ENCODE measurements around the gene LIMD2. TPM values are rescaled to one million over a fixed set of nuclear protein-coding genes. Genes with fewer than 3 reads are reported as not detected.
A peak's percentile ranks its signal among the peaks of the same experiment; 100 is the strongest.

The LIMD2 gene
- polyA plus RNA-seq, 1 of the 3 experiments (the other 2 are of a cell fraction) = 78.0 TPM

- H3F3A ChIP-seq (replicated peaks; ENCODE audit: insufficient read depth) = no peaks in the 10 kb centered on the region
- H4K20me1 ChIP-seq (ENCODE audit: insufficient read depth) = no peaks in the 10 kb centered on the region
- H3K4me2 ChIP-seq = no peak overlapping the region
- H3K9me3 ChIP-seq = no peaks in the 10 kb centered on the region
- no peaks in the 10 kb centered on the region for H3K27me3 ChIP-seq (ENCODE audit: insufficient read depth)
- no peak overlapping the region for H3K27ac ChIP-seq (ENCODE audit: low read depth in 2 of 2, low read length in 1 of 2)
- TF ChIP-seq MAX (IDR thresholded peaks at IDR 0.05; ENCODE audit: low read depth) = 0 out of 2 replicates have a peak, but pooled peaks have one; percentile 29
- no peak for TF ChIP-seq FOXJ3 (CRISPR knock-in tag; IDR thresholded peaks at IDR 0.05)
- no peak for TF ChIP-seq POLR2AphosphoS5 (IDR thresholded peaks at IDR 0.05; ENCODE audit: low read depth, low read length)
- TF ChIP-seq MXI1 (IDR thresholded peaks at IDR 0.05; ENCODE audit: low read depth, low read length) = no peak
- H2AFZ ChIP-seq (ENCODE audit: low read depth) = no peak overlapping the region
- H3K9ac ChIP-seq = no peak overlapping the region
- POLR2A ChIA-PET = interaction anchor here (1.4 to 1.7 kb wide), 2 partner anchors 12 to 38 kb away, joined by 4 to 6 read pairs; no protein-coding TSS in a partner anchor
- H3K4me3 ChIP-seq (ENCODE audit: low read depth in 2 of 2, low read length in 1 of 2) = no peak overlapping the region
- H3K9me2 ChIP-seq = no peaks in the 10 kb centered on the region
- H3K4me1 ChIP-seq (ENCODE audit: control insufficient read depth in 1 of 2, insufficient read depth in 2 of 2, low read depth in 1 of 2, low read length in 1 of 2) = no peaks in the 10 kb centered on the region
- CTCF ChIA-PET = interaction anchor here (0.8 to 2.3 kb wide), 9 partner anchors 14 to 289 kb away, joined by 3 to 6 read pairs (median 3); no protein-coding TSS in a partner anchor
- peaks cover 30 to 36% of the 10 kb centered on the region in 2 experiments for H3K36me3 ChIP-seq (replicated peaks in 1 of 2; ENCODE audit: control insufficient read depth in 1 of 2, insufficient read depth in 2 of 2, low read length in 1 of 2)
- DNase-seq = no peak
- WGBS (ENCODE audit: low lambda C conversion rate) = 84% methylated on average over 10 of the region's 10 CpGs
- H3K79me2 ChIP-seq (ENCODE audit: insufficient read depth) = no peaks in the 10 kb centered on the region
Observed at GRCh38 chr17:63714550-63715277, 14.8 kb upstream of the LIMD2 start.

- Histone ChIP-seq H4K20me1 (ENCODE audit: insufficient read depth) (no peaks in the 10 kb centered on the region), H3K27ac (ENCODE audit: low read depth in 2 of 2, low read length in 1 of 2) (no peak overlapping the region), H3K4me2 (no peak overlapping the region), H3F3A (replicated peaks; ENCODE audit: insufficient read depth) (no peaks in the 10 kb centered on the region), H3K9me2 (no peaks in the 10 kb centered on the region), H3K36me3 (replicated peaks in 1 of 2; ENCODE audit: control insufficient read depth in 1 of 2, insufficient read depth in 2 of 2, low read length in 1 of 2) (peaks cover 35 to 49% of the 10 kb centered on the region in 2 experiments), H3K9ac (no peak overlapping the region), H3K9me3 (no peaks in the 10 kb centered on the region), H3K4me1 (ENCODE audit: control insufficient read depth in 1 of 2, insufficient read depth in 2 of 2, low read depth in 1 of 2, low read length in 1 of 2) (peaks cover 0 to 8% of the 10 kb centered on the region in 2 experiments; a peak in 1 of 4 replicates), H2AFZ (ENCODE audit: low read depth) (no peak overlapping the region), H3K79me2 (ENCODE audit: insufficient read depth) (no peaks in the 10 kb centered on the region), H3K27me3 (ENCODE audit: insufficient read depth) (no peaks in the 10 kb centered on the region), H3K4me3 (ENCODE audit: low read depth in 2 of 2, low read length in 1 of 2) (no peak overlapping the region)
- 93% methylated on average over 6 of the region's 6 CpGs for WGBS (ENCODE audit: low lambda C conversion rate)
- no peak for DNase-seq
- CTCF ChIA-PET = interaction anchor here (0.6 to 3.9 kb wide), 7 partner anchors 12 to 284 kb away, joined by 3 to 18 read pairs (median 6); partner anchors contain the start of gene MAP3K3
- POLR2A ChIA-PET = interaction anchor here (1.6 kb wide), 2 partner anchors 8 to 33 kb away, joined by 5 to 6 read pairs; partner anchors contain the start of genes LIMD2 and STRADA
- no peak for TF ChIP-seq RXRA (IDR thresholded peaks at IDR 0.05; ENCODE audit: borderline replicate concordance, low read depth)
- no peak for TF ChIP-seq PBX3 (IDR thresholded peaks at IDR 0.05)
- TF ChIP-seq RCOR1 (IDR thresholded peaks at IDR 0.05; ENCODE audit: low read length) = no peak
- no peak for TF ChIP-seq NRF1 (IDR thresholded peaks at IDR 0.05; ENCODE audit: low read depth, low read length)
- no peak for TF ChIP-seq MAX (IDR thresholded peaks at IDR 0.05; ENCODE audit: low read depth)
- TF ChIP-seq GATA2 (CRISPR knock-in tag; IDR thresholded peaks at IDR 0.05) = no peak
Observed at GRCh38 chr17:63709110-63709509, 9.2 kb upstream of the LIMD2 start.

All from SK-N-SH (cell line).